NCI-H524 (cell line): ENCODE measurements around the gene LRRC57.

Source experiments
- DNase-seq, 2 experiments: peaks; one replicate each; lab custom pipeline; 2025; lab: John Stamatoyannopoulos, UW

Gene LRRC57

DNA sequence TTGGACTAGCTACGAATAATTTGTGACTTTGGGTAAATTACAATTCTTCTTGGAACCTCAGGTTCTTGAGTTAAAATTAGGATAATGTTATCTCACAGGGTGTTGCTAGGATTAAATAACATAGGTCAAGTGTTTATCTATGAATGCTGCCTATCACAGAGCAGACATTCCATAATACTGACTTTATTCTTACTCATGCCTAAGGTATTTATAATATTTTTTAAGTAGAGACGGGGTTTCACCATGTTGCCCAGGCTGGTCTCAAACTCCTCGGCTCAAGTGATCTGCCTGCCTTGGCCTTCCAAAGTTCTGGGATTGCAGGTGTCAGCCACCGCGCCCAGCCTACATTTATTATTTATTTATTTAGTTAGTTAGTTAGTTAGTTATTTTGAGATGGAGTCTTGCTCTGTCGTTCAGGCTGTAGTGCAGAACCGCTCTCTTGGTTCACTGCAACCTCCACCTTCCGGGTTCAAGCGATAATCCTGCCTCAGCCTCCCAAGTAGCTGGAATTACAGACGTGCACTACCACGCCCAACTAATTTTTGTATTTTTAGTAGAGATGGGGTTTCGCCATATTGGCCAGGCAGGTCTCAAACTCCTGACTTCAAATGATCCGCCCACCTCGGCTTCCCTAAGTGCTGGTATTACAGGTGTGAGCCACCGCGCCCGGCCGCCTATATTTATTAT is 56.9 kb downstream of the LRRC57 start:
- no peak for DNase-seq

GRCh38 chr15:42490671-42491538 is 57.7 kb downstream of the LRRC57 start, which contains the start of gene ZNF106:
TSS of gene ZNF106 (minus strand) at chr15:42491141. CDS start at chr15:42472289, 18,852 bp downstream.
- peak; percentile 89 to 93 for DNase-seq

DNA sequence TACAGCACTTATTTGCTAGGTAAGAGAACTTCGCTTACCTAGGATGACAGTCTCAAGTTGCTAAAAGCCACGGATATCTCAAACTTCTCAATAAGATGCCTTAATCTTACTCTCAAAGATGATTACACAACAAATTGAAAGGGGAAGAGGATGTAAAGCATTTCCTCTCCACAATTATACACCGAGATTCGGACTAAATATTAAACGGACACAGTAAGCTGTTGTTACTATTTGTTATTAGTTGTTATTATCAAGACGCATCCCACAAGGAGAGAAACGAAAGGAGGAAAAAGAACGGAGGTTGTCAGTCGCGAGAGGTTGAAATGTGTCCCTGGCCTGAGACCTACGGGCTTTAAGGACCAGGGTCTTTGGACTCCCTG is 58.3 kb downstream of the LRRC57 start:
- no peak for DNase-seq
